Activated naive CD4-positive, alpha-beta T cell treated with anti-CD3 and anti-CD28 coated beads for 36 hours (primary cell): ENCODE results near the gene KCNQ2. TPM values are rescaled to one million over a fixed set of nuclear protein-coding genes. Genes with fewer than 3 reads are reported as not detected.
"Not testable (repeated sequence)": the region's sequence is repeated elsewhere in the genome, so short reads cannot be mapped to it uniquely, and the experiment has no call there.

ENCODE experiments used
- CTCF ChIA-PET: fragments of 350-600 bp; sonication (Branson Sonifier 250); formaldehyde crosslinking; loops from one replicate; lab custom pipeline; 2021; ENCODE audit warnings: antibody characterized with exemption; lab: Charles Lee
- DNase-seq: peaks from one replicate; pipeline ENCODE4 v3.0.0-alpha.2; 2020
- H3K27ac Mint-ChIP-seq: one replicate; pipeline ENCODE4 v1.8.0; 2021; ENCODE audit warnings: mild to moderate bottlenecking, mixed read lengths
- H3K27me3 Mint-ChIP-seq: one replicate; pipeline ENCODE4 v1.8.0; 2021; ENCODE audit warnings: low read depth, mixed read lengths
- H3K36me3 Mint-ChIP-seq: one replicate; pipeline ENCODE4 v1.8.0; 2021; ENCODE audit warnings: low read depth, mixed read lengths
- H3K4me1 Mint-ChIP-seq: one replicate; pipeline ENCODE4 v1.8.0; 2021; ENCODE audit warnings: low read depth, mixed read lengths
- H3K4me3 Mint-ChIP-seq: one replicate; pipeline ENCODE4 v1.8.0; 2021; ENCODE audit warnings: mild to moderate bottlenecking, moderate library complexity, mixed read lengths
- H3K9me3 Mint-ChIP-seq: one replicate; pipeline ENCODE4 v1.8.0; 2021; ENCODE audit warnings: mixed read lengths
- intact Hi-C: fragments of 100-400 bp; cut with micrococcal nuclease; formaldehyde crosslinking; loops from one replicate; pipeline ENCODE4 v1.15.1; 2023
- total RNA-seq, 2 experiments: library from RNA; stranded (reverse); gene quantifications; one replicate each; pipeline ENCODE4 v1.2.3, GENCODE V29; 2021

Gene KCNQ2
- total RNA-seq, 2 experiments from 2014 or later = not detected

DNA sequence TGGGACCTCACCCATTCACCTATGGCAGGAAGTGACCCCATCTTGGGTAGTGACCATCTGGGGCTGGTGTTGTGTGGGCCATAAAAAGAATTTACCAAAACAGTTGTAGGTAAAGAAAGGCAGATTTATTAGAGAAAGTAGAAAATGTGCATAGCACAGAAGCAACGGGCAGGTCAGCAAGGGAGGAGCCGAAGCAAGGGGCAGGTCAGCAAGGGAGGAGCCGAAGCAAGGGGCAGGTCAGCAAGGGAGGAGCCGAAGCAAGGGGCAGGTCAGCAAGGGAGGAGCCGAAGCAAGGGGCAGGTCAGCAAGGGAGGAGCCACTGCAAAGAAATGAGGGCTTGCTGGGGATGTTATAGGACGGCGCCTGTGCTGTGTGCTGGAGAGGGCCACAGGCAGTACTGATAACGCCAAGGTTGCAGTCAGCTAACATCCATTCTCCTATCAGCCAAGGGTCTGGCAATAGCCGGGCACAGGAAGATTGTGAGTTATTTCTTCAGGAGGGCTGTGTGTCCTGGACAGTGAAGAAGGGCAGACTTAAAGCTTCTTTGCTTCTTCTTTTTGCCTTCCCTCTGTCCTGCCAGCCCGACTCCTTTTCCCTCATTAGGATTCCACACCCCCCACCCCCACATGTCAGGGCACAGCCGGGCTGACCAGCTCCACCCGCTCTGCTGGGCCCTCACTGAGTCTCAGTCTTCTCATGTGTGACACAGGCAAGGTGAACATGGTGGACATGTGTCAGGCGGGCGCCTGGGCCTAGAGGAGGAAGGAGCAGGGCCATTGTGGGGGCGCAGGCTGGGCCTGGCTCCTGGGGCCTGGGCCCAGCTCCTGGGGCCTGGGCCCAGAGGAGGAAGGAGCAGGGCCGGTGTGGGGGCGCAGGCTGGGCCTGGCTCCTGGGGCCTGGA lies 79.7 kb downstream of the KCNQ2 start:
- H3K36me3 Mint-ChIP-seq = no peaks in the 10 kb centered on the region
- H3K27me3 Mint-ChIP-seq = no peaks in the 10 kb centered on the region
- CTCF ChIA-PET = no interaction called here
- H3K4me3 Mint-ChIP-seq = no peak overlapping the region
- no peaks in the 10 kb centered on the region for H3K4me1 Mint-ChIP-seq
- intact Hi-C loops = no loop called here
- DNase-seq = no peak
- peaks cover 1% of the 10 kb centered on the region for H3K9me3 Mint-ChIP-seq
- H3K27ac Mint-ChIP-seq = no peak overlapping the region

DNA sequence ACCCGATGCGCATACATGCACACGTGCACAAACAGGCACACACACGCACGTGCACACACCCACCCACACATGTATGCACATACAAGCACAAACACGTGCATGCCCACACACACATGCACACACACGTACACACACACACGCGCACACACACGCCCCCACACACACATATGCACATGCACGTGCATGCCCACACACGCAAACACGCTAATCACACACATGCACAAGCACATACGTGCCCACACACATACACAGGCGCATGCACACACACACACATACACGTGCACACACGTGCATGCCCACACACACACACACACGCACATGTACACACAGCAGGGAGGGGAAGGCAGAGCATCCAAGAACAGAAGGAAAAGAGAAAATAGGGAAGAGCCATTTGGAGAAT lies 84.5 kb downstream of the KCNQ2 start:
- CTCF ChIA-PET = no interaction called here
- Mint-ChIP-seq H3K4me1 (no peaks in the 10 kb centered on the region), H3K4me3 (no peak overlapping the region), H3K9me3 (peaks cover 15% of the 10 kb centered on the region), H3K27ac (no peak overlapping the region), H3K27me3 (no peaks in the 10 kb centered on the region), H3K36me3 (peaks cover 3% of the 10 kb centered on the region)
- no peak for DNase-seq
- intact Hi-C loops = no loop called here

DNA sequence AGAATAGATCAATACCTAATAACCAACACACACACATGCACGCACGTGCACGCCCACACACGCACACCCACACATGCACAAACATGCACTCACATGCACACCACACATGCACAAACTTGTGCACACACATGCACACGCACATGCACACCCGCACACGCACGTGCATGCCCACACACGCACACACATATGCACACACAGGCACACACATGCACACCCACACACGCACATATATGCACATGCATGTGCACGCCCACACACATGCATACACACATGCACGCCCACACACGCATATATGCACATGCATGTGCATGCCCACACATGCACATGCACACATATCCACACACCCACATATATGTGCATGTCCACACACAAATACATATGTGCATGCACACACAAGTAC lies 85.1 kb downstream of the KCNQ2 start:
- no peak for DNase-seq
- Mint-ChIP-seq H3K4me3 (no peak overlapping the region), H3K4me1 (no peaks in the 10 kb centered on the region), H3K36me3 (peaks cover 3% of the 10 kb centered on the region), H3K27ac (no peak overlapping the region), H3K9me3 (peaks cover 15% of the 10 kb centered on the region), H3K27me3 (no peaks in the 10 kb centered on the region)
- CTCF ChIA-PET = no interaction called here
- intact Hi-C loops = no loop called here

DNA sequence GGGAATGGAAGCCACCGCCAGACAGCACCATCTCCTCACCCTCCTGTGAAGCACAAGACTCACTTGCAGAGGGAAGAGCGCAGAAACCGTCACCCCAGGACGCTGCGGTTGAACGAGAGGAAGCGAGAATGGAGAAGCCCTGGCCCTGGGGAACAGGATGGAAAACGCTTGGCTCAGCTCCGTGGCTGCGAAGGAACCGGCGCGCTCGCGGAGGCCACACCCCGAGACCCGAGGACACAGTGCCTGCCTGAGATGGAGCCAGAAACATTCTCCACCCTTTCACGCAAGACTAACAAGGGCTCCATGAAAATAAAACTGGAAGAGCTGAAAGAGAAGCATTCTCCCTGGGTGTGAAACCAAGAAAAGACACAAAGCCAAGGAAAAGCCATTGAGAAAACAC lies 86.0 kb downstream of the KCNQ2 start:
- no peaks in the 10 kb centered on the region for H3K27me3 Mint-ChIP-seq
- no peak for DNase-seq
- CTCF ChIA-PET = no interaction called here
- H3K4me1 Mint-ChIP-seq = no peaks in the 10 kb centered on the region
- no peak overlapping the region for H3K27ac Mint-ChIP-seq
- intact Hi-C loops = no loop called here
- peaks cover 3% of the 10 kb centered on the region for H3K36me3 Mint-ChIP-seq
- no peak overlapping the region for H3K4me3 Mint-ChIP-seq
- H3K9me3 Mint-ChIP-seq = peaks cover 15% of the 10 kb centered on the region

DNA sequence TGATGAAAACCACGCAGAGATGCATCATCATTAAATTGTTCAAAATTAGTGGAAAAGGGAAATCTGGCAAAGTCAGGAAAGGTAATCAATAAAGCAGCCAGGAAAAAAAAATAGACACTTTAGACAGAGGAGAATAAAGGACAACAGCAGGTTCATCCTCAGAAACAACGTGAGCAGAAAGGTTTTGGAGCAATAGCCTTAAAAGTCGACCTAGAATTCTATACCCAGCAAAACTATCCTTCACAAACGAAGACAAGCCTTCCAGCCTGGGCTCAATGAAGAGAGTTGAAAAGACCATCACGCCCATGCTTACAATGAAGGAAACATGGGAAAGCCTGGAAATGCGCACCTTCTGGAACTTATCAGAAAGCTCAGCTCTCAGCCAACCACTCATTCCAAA lies 86.6 kb downstream of the KCNQ2 start:
- CTCF ChIA-PET = no interaction called here
- Mint-ChIP-seq H3K36me3 (peaks cover 3% of the 10 kb centered on the region), H3K4me1 (no peaks in the 10 kb centered on the region), H3K27me3 (no peaks in the 10 kb centered on the region), H3K27ac (no peak overlapping the region), H3K4me3 (no peak overlapping the region), H3K9me3 (peaks cover 15% of the 10 kb centered on the region)
- no peak for DNase-seq
- intact Hi-C loops = no loop called here

DNA sequence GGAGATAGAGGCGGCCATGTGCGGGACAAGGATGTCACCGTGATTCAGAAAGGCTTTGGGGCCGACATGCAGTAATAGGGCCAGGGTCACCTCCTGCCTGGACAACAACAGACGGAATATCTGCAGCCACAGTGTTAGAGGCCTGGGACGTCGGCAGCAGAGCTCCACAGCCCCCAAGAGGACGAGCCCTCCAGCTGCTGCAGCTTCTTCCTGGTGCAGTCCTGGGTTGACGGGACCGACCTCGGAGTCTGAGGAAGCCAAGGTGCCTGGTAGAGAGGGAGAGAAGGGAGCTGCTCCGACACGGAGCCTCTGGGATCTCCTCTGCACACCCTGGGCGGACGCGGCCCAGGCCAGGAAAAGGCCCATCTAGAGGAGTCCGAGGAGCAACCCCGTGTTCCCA lies 88.1 kb downstream of the KCNQ2 start:
- Mint-ChIP-seq H3K36me3 (peaks cover 3% of the 10 kb centered on the region), H3K9me3 (peaks cover 13% of the 10 kb centered on the region), H3K27ac (no peak overlapping the region), H3K4me1 (no peaks in the 10 kb centered on the region), H3K4me3 (no peak overlapping the region), H3K27me3 (peaks cover 5% of the 10 kb centered on the region)
- CTCF ChIA-PET = no interaction called here
- DNase-seq = no peak
- intact Hi-C loops = no loop called here

DNA sequence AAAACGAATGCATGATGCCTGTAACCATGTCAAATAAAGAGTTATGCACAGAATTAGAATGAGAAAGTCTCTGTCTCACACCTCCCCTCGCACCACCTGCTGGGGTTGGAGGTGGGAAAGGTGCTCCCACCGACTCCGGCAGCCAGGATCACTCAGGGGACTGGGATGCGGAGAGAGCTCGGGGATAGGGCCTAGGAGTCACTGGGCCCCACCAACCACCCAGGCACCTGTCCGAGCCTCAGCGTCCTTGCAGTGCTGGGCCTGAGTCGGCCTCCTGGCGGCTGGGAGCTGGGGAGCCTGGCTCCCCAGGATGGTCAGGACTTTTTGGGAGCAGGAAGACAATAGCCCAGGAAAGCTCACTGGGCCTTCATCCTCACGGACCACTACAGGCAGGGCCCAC lies 88.9 kb downstream of the KCNQ2 start:
- peaks cover 13% of the 10 kb centered on the region for H3K9me3 Mint-ChIP-seq
- intact Hi-C loops = no loop called here
- H3K36me3 Mint-ChIP-seq = peaks cover 3% of the 10 kb centered on the region
- no peak overlapping the region for H3K27ac Mint-ChIP-seq
- CTCF ChIA-PET = interaction anchor here (1.3 to 4.0 kb wide), 2 partner anchors 10 to 74 kb away, joined by 4 to 32 read pairs; no protein-coding TSS in a partner anchor
- no peaks in the 10 kb centered on the region for H3K4me1 Mint-ChIP-seq
- peaks cover 10% of the 10 kb centered on the region for H3K27me3 Mint-ChIP-seq
- no peak overlapping the region for H3K4me3 Mint-ChIP-seq
- DNase-seq = no peak

DNA sequence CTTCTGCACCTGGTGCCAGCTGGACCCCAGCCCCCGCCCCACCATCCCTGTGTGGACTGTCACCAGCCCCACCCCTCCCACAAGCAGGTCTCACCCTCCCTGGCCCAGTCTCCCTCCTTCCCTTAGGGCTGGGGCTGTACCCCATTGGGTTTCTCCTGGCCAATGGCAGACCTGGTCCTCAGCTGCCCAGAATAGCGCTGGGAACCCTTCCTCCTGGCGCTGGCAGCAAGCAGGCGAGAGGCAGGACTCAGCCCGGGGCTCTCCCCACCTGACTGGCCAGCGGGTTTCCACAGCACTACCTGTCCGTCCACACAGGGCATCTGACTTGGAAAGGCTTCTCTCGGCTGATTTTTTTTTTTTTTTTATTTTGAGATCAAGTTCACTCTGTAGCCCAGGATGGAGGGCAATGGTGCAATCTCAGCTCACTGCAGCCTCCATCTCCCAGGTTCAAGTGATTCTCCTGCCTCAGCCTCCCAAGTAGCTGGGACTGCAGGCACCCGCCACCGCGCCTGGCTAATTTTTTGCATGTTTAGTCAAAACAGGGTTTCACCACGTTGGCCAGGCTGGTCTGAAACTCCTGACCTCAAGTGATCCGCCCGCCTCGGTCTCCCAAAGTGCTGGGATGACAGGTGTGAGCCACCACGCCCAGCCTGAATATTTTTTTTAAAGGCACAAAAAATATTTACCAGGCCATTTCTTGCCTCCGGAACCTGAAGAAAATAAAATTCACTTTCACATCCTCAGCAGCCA lies 89.7 kb downstream of the KCNQ2 start:
- intact Hi-C loops = no loop called here
- no peak for DNase-seq
- Mint-ChIP-seq H3K27me3 (peaks cover 14% of the 10 kb centered on the region), H3K36me3 (peaks cover 3% of the 10 kb centered on the region), H3K27ac (no peak overlapping the region), H3K4me3 (no peak overlapping the region), H3K9me3 (peaks cover 13% of the 10 kb centered on the region), H3K4me1 (no peaks in the 10 kb centered on the region)
- CTCF ChIA-PET = interaction anchor here (0.7 to 6.5 kb wide), 5 partner anchors 9 to 158 kb away, joined by 3 to 54 read pairs (median 5); no protein-coding TSS in a partner anchor

DNA sequence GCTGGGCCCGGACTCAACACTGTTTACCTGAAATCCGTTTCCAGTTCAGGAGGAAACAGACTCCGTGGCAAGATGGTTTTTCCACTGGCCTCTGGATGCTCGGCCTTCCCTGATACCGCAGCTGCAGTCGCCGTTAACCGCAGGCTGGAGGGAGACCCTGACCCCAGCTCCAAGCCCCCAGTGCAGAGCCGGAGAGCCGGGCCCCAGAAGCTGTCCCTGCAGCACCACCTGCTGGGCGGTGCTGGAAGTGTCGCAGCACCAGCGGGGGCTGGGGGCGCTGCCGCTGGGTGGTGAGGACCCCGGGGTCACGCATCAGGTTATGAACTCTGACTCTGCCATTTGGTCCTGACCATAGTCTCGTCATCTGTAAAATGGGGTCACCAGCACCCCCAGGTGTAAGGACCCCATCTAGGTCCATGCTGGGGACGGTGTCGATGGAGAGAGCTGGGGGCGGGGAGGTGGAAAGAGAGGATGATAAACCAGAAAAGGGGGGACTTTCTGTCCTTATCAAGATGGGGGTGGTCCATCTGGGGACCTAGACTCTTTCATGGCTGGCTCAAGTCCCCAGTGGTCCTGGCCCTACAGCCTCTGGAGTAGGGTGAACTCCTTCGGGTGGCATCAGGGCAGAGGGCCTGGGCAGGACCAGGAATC lies 90.5 kb downstream of the KCNQ2 start:
- CTCF ChIA-PET = interaction anchor here (0.5 to 6.5 kb wide), 7 partner anchors 11 to 760 kb away, joined by 3 to 54 read pairs (median 3); no protein-coding TSS in a partner anchor
- Mint-ChIP-seq H3K27me3 (peaks cover 19% of the 10 kb centered on the region), H3K4me3 (no peak overlapping the region), H3K36me3 (peaks cover 3% of the 10 kb centered on the region), H3K4me1 (no peaks in the 10 kb centered on the region), H3K27ac (no peak overlapping the region), H3K9me3 (peaks cover 11% of the 10 kb centered on the region)
- DNase-seq = peak; percentile 29
- intact Hi-C loops = loop anchor here (1.0 kb wide), 2 partner anchors 73 to 159 kb away; no protein-coding TSS in a partner anchor

DNA sequence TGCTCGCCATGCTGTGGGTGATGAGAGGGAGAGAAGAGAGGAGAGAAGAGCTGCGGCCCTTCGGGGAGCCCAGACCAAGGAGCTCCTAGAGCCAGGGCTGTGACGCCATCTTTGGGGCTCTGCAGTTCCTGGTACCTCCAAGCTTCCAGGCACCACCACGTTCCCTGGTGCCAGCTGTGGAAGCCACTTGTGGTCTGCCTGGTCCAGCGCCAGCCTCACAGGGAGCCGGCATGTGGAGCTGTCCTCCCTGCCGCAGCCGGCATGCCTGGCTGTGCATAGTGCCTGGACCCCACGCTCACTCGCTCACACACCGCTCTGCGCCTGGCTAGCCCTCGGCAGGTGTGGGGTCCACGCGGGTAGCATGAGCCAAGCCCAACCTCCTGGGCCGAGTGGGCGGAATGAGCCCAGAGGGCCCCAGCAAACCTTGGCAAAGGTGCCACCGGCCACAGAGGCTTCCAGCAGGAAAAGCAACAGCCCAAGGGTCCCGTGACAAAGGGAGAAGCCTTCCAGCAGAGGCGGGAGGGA lies 92.0 kb downstream of the KCNQ2 start:
- CTCF ChIA-PET = interaction anchor here (0.6 to 6.5 kb wide), 4 partner anchors 71 to 162 kb away, joined by 3 to 54 read pairs (median 18); no protein-coding TSS in a partner anchor

DNA sequence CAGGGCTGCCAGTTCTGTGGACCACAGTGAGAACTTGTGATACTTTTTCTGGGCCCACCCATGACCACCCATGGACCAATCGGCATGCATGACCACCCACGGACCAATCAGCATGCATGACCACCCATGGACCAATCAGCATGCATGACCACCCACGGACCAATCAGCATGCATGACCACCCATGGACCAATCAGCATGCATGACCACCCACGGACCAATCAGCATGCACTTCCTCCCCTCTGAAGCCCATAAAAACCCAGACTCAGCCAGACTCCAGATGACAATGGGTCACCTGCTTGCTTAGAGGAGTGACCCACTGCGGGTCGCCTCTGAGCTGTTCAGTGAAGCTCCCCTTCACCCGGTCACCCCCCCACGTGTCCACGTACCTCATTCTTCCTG lies 92.6 kb downstream of the KCNQ2 start:
- H3K27me3 Mint-ChIP-seq = peaks cover 24% of the 10 kb centered on the region
- H3K4me3 Mint-ChIP-seq, H3K4me1 Mint-ChIP-seq, H3K36me3 Mint-ChIP-seq, H3K9me3 Mint-ChIP-seq, DNase-seq, intact Hi-C loops, H3K27ac Mint-ChIP-seq: not testable (repeated sequence)
- CTCF ChIA-PET = interaction anchor here (0.6 to 6.5 kb wide), 3 partner anchors 71 to 155 kb away, joined by 3 to 54 read pairs (median 32); no protein-coding TSS in a partner anchor

More for the DNA sequence above, 92.0 kb downstream of the KCNQ2 start:
- Mint-ChIP-seq H3K9me3 (peaks cover 3% of the 10 kb centered on the region), H3K27ac (no peak overlapping the region), H3K4me1 (no peaks in the 10 kb centered on the region), H3K4me3 (no peak overlapping the region), H3K36me3 (peaks cover 1% of the 10 kb centered on the region), H3K27me3 (peaks cover 22% of the 10 kb centered on the region)
- no peak for DNase-seq
- intact Hi-C loops = no loop called here

DNA sequence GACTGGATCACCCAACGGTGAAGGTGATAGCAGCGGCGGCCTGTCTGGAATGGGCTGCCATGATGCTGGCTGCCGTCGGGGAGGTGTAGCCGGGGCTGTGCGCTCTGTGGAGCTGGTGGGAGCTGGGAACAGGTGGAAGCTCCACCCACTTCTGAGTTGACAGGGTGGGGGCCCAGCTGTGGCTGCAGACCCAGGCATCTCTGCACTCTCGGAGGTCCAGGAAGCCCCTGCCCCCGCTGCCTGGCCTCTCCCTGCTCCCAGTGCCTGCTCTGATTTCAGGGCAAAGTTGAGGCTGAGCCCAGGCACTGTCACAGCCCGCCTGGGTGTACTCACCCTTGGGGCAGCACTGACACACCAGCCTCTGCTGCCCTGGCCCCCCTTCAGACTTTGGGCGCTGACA lies 93.2 kb downstream of the KCNQ2 start:
- Mint-ChIP-seq H3K36me3 (no peaks in the 10 kb centered on the region), H3K4me3 (no peak overlapping the region), H3K9me3 (no peaks in the 10 kb centered on the region), H3K4me1 (no peaks in the 10 kb centered on the region), H3K27ac (no peak overlapping the region), H3K27me3 (peaks cover 24% of the 10 kb centered on the region)
- CTCF ChIA-PET = interaction anchor here (6.5 kb wide), 1 partner anchor 154 kb away, joined by 54 read pairs; no protein-coding TSS in a partner anchor
- intact Hi-C loops = no loop called here
- no peak for DNase-seq
